Measurements from ENCODE around the gene HSD17B1. TPM values are rescaled to one million over a fixed set of nuclear protein-coding genes. Genes with fewer than 3 reads are reported as not detected.

Gene HSD17B1
- total and polyA plus RNA-seq, 2 of the 13 experiments (the other 11 are each of a cell fraction or from before 2014, with no cell fraction given): 0.54 to 0.93 TPM

- TF ChIP-seq SNAPC4 (CRISPR knock-in tag; IDR thresholded peaks at IDR 0.05) (0 out of 2 replicates have a peak, but pooled peaks have one; percentile 27), ZNF251 (CRISPR knock-in tag; IDR thresholded peaks at IDR 0.05) (no peak), MTA3 (CRISPR knock-in tag; IDR thresholded peaks at IDR 0.05) (no peak), CERS6 (CRISPR knock-in tag; IDR thresholded peaks at IDR 0.05) (no peak), ZNF614 (CRISPR knock-in tag; IDR thresholded peaks at IDR 0.05; ENCODE audit: borderline replicate concordance) (no peak), ARID4A (CRISPR knock-in tag; IDR thresholded peaks at IDR 0.05; ENCODE audit: borderline replicate concordance) (peak; percentile 62; the same call in 1 of the 2 replicates), MED13 (CRISPR knock-in tag; IDR thresholded peaks at IDR 0.05) (no peak), ZNF546 (CRISPR knock-in tag; conservative IDR thresholded peaks at IDR 0.05) (no peak), SOX13 (IDR thresholded peaks at IDR 0.05) (no peak), SOX13 (CRISPR knock-in tag; conservative IDR thresholded peaks at IDR 0.05 in 1 of 2, IDR thresholded peaks at IDR 0.05 in 1 of 2) (peak in 1 of 2 experiments; percentile 58; a peak in 1 of 4 replicates), MYNN (CRISPR knock-in tag; IDR thresholded peaks at IDR 0.05; ENCODE audit: low read depth) (no peak), ZNF543 (CRISPR knock-in tag; IDR thresholded peaks at IDR 0.05) (no peak), CBX5 (CRISPR knock-in tag; IDR thresholded peaks at IDR 0.05; ENCODE audit: borderline replicate concordance) (no peak), ZNF501 (CRISPR knock-in tag; IDR thresholded peaks at IDR 0.05) (0 out of 2 replicates have a peak, but pooled peaks have one; percentile 66), AGO2 (optimal IDR thresholded peaks at IDR 0.05; ENCODE audit: low read depth, low read length) (no peak), ZNF513 (CRISPR knock-in tag; conservative IDR thresholded peaks at IDR 0.05) (no peak), ZNF570 (CRISPR knock-in tag; IDR thresholded peaks at IDR 0.05; ENCODE audit: borderline replicate concordance) (no peak), ELF1 (CRISPR knock-in tag; IDR thresholded peaks at IDR 0.05) (0 out of 2 replicates have a peak, but pooled peaks have one; percentile 26), KDM4B (CRISPR knock-in tag; IDR thresholded peaks at IDR 0.05) (no peak)
Measured at GRCh38 chr17:42522263-42522790, 30.4 kb upstream of the HSD17B1 start (continued).
